ENCODE measurements around the gene PRSS48. TPM values are rescaled to one million over a fixed set of nuclear protein-coding genes. Genes with fewer than 3 reads are reported as not detected.

PRSS48 gene
- total RNA-seq, 1 donor from 2014 or later, result not detected

DNA sequence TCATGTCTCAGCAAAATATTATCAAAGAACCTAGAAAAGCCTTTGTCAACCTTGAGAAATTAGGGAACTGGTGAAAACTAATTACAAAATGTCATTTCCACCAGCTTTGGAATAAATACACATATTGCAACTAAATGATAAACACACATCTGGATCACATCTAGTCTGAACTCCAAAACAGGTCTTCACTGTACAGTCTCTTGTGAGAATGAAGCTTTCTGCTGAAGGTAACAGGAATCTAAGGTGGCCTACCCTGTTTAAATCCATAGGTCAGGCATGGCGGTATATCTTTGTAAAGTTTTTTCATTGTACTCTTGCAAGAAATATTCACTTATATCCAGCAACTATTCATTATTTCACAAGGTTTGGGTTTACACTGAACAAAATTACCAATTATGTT, 46.7 kb downstream of the PRSS48 start:
- no peaks in the 10 kb centered on the region for H3K9me3 Mint-ChIP-seq (ENCODE audit: low read depth)
- H3K27ac Mint-ChIP-seq, result peak overlapping the region; percentile 95
- peak overlapping the region; percentile 76 for H3K4me3 Mint-ChIP-seq (ENCODE audit: low read depth)
- peaks cover 2% of the 10 kb centered on the region for H3K36me3 Mint-ChIP-seq (ENCODE audit: insufficient read depth)
- TF ChIP-seq, protein P1, sequence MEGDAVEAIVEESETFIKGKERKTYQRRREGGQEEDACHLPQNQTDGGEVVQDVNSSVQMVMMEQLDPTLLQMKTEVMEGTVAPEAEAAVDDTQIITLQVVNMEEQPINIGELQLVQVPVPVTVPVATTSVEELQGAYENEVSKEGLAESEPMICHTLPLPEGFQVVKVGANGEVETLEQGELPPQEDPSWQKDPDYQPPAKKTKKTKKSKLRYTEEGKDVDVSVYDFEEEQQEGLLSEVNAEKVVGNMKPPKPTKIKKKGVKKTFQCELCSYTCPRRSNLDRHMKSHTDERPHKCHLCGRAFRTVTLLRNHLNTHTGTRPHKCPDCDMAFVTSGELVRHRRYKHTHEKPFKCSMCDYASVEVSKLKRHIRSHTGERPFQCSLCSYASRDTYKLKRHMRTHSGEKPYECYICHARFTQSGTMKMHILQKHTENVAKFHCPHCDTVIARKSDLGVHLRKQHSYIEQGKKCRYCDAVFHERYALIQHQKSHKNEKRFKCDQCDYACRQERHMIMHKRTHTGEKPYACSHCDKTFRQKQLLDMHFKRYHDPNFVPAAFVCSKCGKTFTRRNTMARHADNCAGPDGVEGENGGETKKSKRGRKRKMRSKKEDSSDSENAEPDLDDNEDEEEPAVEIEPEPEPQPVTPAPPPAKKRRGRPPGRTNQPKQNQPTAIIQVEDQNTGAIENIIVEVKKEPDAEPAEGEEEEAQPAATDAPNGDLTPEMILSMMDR (IDR thresholded peaks at IDR 0.05; ENCODE audit: unreplicated experiment), result no peak
- H3K27me3 Mint-ChIP-seq, result no peaks in the 10 kb centered on the region
- DNase-seq (ENCODE audit: low spot score, unreplicated experiment), result no peak
- H3K4me1 Mint-ChIP-seq (ENCODE audit: low read depth), result peaks cover 46% of the 10 kb centered on the region

DNA sequence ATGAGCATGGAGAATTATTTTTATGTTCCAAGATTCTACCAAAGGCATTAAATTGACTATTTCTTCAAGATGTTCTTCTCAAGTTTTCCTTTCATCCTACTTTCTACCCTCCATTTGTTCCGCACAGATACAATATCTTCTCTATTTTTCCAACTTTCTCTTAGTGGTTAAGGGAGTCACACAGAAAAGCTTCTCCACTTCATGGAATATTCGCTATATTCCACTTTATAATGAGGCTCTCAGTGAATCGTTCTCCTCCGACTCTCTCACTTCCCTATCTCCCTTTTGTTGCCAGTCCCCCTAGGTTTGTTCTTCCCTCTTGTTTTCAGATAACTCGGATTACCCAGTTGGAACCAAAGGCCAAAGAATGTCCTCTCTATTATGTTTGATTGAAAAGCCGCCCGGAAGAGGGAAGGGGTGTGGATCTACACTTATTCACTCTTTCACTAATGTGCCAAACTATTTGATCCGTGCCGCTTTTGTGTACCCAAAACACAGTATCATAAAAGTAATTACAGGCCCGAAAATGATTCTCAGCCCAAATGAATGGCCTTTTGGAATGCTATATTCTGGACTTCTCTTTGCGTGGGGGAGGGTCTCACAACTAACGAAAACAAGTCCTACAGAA, 47.3 kb downstream of the PRSS48 start:
- Mint-ChIP-seq H3K4me3 (ENCODE audit: low read depth) (peak overlapping the region; percentile 76), H3K27me3 (no peaks in the 10 kb centered on the region), H3K27ac (peak overlapping the region; percentile 95), H3K9me3 (ENCODE audit: low read depth) (no peaks in the 10 kb centered on the region), H3K4me1 (ENCODE audit: low read depth) (peaks cover 48% of the 10 kb centered on the region), H3K36me3 (ENCODE audit: insufficient read depth) (peaks cover 2% of the 10 kb centered on the region)
- DNase-seq (ENCODE audit: low spot score, unreplicated experiment), result no peak
- TF ChIP-seq, protein P1 (IDR thresholded peaks at IDR 0.05; ENCODE audit: unreplicated experiment), result no peak

DNA sequence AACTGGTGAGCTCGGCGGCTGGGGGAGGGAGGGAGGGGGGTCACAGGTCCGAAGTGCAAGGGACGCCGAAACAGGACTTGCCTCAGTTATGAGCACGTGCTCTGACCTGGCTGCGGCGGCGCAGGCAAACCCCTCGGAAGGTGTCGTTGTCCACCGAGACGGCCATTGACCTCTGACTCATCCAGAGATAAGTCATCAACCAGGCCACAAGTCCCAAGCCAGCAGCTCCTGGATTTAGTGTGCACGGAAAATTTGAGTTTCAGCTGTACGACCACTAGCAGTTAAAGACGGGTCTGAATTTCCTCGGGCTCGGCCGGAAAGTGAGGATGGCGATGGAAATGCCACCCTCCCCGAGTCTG, 47.8 kb downstream of the PRSS48 start:
- Mint-ChIP-seq H3K27me3 (no peaks in the 10 kb centered on the region), H3K27ac (peak overlapping the region; percentile 95), H3K9me3 (ENCODE audit: low read depth) (no peaks in the 10 kb centered on the region), H3K4me1 (ENCODE audit: low read depth) (peaks cover 48% of the 10 kb centered on the region), H3K4me3 (ENCODE audit: low read depth) (peak overlapping the region; percentile 76), H3K36me3 (ENCODE audit: insufficient read depth) (peaks cover under 1% of the 10 kb centered on the region)
- peak; percentile 30 for DNase-seq (ENCODE audit: low spot score, unreplicated experiment)
- TF ChIP-seq, protein P1 (IDR thresholded peaks at IDR 0.05; ENCODE audit: unreplicated experiment), result no peak

DNA sequence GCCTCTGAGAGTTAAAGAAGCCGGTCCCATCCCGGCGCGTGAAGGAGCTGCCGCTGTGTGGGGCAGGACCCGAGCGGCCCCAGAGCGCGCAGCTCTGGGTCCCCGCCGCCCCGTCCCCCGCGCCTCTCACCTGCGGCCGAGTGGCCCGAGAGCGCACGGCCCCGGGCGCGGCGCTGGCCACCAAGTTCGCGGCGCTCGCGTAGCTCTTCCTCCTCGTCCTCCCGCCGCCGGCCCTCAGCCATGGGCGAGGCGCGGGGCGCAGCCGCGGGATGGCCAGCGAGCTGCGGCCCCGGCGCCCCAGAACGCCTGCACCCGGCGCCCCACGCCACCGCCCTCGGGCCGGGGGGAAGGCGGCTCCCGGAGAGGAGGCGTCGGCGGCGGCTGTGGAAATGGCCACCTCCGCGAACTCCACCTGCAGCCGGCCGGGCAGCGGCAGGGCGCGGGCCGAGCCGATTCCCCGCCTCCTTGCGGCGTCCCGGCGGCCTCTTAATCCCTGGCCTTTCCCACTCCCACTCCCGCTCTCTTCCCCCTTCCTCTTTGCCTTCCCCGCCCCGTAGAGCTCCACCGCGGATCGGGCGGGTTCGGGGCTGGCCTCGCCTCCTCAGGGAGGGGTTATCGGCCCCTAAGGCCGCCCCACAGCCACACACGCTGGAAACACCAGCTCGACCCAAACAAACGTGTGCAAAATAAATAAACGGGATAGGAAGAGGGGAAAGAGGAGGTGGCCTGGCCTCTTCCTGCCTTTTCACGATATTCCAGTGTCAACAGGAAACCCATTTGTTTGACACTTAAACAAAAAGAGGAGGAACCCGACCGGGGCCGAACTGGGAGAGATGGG, 48.4 kb downstream of the PRSS48 start, which contains the start of gene SH3D19:
TSS of gene SH3D19 (minus strand) at position 495 of the 838 bp plus-strand sequence. CDS start at position 242, 253 bp downstream.
- Mint-ChIP-seq H3K27ac (peak within 1 kb of the TSS; percentile 98), H3K36me3 (ENCODE audit: insufficient read depth) (no peaks in the 10 kb centered on the region), H3K27me3 (no peaks in the 10 kb centered on the region), H3K4me3 (ENCODE audit: low read depth) (peak within 1 kb of the TSS; percentile 94), H3K4me1 (ENCODE audit: low read depth) (peaks cover 46% of the 10 kb centered on the region), H3K9me3 (ENCODE audit: low read depth) (no peaks in the 10 kb centered on the region)
- TF ChIP-seq, protein P1 (IDR thresholded peaks at IDR 0.05; ENCODE audit: unreplicated experiment), result peak; percentile 7
- peak; percentile 48 for DNase-seq (ENCODE audit: low spot score, unreplicated experiment)

DNA sequence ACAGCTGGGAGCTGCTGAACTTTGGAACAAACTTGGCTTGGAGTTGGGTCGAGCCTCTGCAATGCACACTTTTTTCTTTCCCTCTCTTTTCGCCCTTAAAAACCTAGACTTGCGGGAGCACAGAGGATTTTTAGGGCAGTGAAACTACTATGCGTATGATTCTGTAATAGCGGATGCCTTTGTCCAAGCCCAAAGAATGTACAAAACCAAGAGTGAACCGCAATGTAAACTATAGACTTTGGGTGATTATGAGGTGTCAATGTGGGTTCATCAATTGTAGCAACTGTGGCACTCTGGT, 48.9 kb downstream of the PRSS48 start:
- Mint-ChIP-seq H3K27me3 (no peaks in the 10 kb centered on the region), H3K27ac (peak overlapping the region; percentile 98), H3K4me1 (ENCODE audit: low read depth) (peaks cover 45% of the 10 kb centered on the region), H3K36me3 (ENCODE audit: insufficient read depth) (no peaks in the 10 kb centered on the region), H3K9me3 (ENCODE audit: low read depth) (no peaks in the 10 kb centered on the region), H3K4me3 (ENCODE audit: low read depth) (peak overlapping the region; percentile 94)
- TF ChIP-seq, protein P1 (IDR thresholded peaks at IDR 0.05; ENCODE audit: unreplicated experiment), result no peak
- no peak for DNase-seq (ENCODE audit: low spot score, unreplicated experiment)
